Astrocyte (in vitro differentiated cells and primary cell): ENCODE data around the gene KRT82. TPM values are rescaled to one million over a fixed set of nuclear protein-coding genes. Genes with fewer than 3 reads are reported as not detected.

ENCODE experiments used
- DNase-seq: peaks from one replicate; pipeline ENCODE4 v3.0.0-alpha.2; 2010; ENCODE audit warnings: low read depth
- FAIRE-seq: peaks from 2 replicates; lab custom pipeline; 2011; peaks lifted over from hg19 to GRCh38; lab: Jason Lieb, UNC
- H2AFZ ChIP-seq: 2 replicates; pipeline ENCODE4 v1.6.0; 2012; ENCODE audit warnings: low read depth, low read length, inconsistent platforms
- H3K27ac ChIP-seq: 2 replicates; pipeline ENCODE4 v1.5.1; 2011; ENCODE audit warnings: low read depth, low read length, inconsistent platforms
- H3K27me3 ChIP-seq: 2 replicates; pipeline ENCODE4 v1.6.0; 2011; ENCODE audit warnings: low read length, inconsistent platforms; ENCODE audit not compliant: insufficient read depth
- H3K36me3 ChIP-seq: 2 replicates; pipeline ENCODE4 v1.5.1; 2011; ENCODE audit warnings: low read length, inconsistent platforms; ENCODE audit not compliant: insufficient read depth
- H3K4me1 ChIP-seq: 2 replicates; pipeline ENCODE4 v1.5.1; 2011; ENCODE audit warnings: low read length, inconsistent platforms; ENCODE audit not compliant: insufficient read depth
- H3K4me2 ChIP-seq: 2 replicates; pipeline ENCODE4 v1.6.0; 2012; ENCODE audit warnings: low read length, inconsistent platforms
- H3K4me3 ChIP-seq: 2 replicates; pipeline ENCODE4 v1.5.1; 2011; ENCODE audit warnings: low read depth, mild to moderate bottlenecking, low read length, inconsistent platforms; ENCODE audit not compliant: insufficient read depth
- H3K79me2 ChIP-seq: 2 replicates; pipeline ENCODE4 v1.6.0; 2012; ENCODE audit warnings: mild to moderate bottlenecking, low read length, inconsistent platforms; ENCODE audit not compliant: insufficient read depth
- H3K9ac ChIP-seq: 2 replicates; pipeline ENCODE4 v1.6.0; 2012; ENCODE audit warnings: mild to moderate bottlenecking, low read length, inconsistent platforms
- H3K9me3 ChIP-seq: 2 replicates; pipeline ENCODE4 v1.5.1; 2012; ENCODE audit warnings: low read depth, mild to moderate bottlenecking, low read length, inconsistent platforms; ENCODE audit not compliant: insufficient read depth
- H4K20me1 ChIP-seq: 2 replicates; pipeline ENCODE4 v1.6.0; 2012; ENCODE audit warnings: low read length, inconsistent platforms; ENCODE audit not compliant: insufficient read depth
- H3K27ac Mint-ChIP-seq: one replicate; pipeline ENCODE4 v1.8.0; 2021; ENCODE audit warnings: mild to moderate bottlenecking, mixed read lengths; ENCODE audit not compliant: unreplicated experiment
- H3K27me3 Mint-ChIP-seq: one replicate; pipeline ENCODE4 v1.8.0; 2021; ENCODE audit warnings: low read depth, mixed read lengths; ENCODE audit not compliant: unreplicated experiment
- H3K36me3 Mint-ChIP-seq: one replicate; pipeline ENCODE4 v1.8.0; 2021; ENCODE audit warnings: low read depth, mixed read lengths; ENCODE audit not compliant: unreplicated experiment
- H3K4me1 Mint-ChIP-seq: one replicate; pipeline ENCODE4 v1.8.0; 2021; ENCODE audit warnings: low read depth, mixed read lengths; ENCODE audit not compliant: unreplicated experiment
- H3K4me3 Mint-ChIP-seq: one replicate; pipeline ENCODE4 v1.8.0; 2021; ENCODE audit warnings: mild to moderate bottlenecking, moderate library complexity, mixed read lengths; ENCODE audit not compliant: unreplicated experiment
- H3K9me3 Mint-ChIP-seq: one replicate; pipeline ENCODE4 v1.8.0; 2021; ENCODE audit warnings: mild to moderate bottlenecking, mixed read lengths; ENCODE audit not compliant: unreplicated experiment
- EZH2 ChIP-seq: IDR thresholded peaks from 2 replicates; pipeline ENCODE4 v1.6.1; 2012; ENCODE audit warnings: mild to moderate bottlenecking, low read length, inconsistent platforms; ENCODE audit not compliant: insufficient read depth
- total RNA-seq: library from RNA; stranded (reverse); gene quantifications from 2 replicates; pipeline ENCODE4 v1.2.1, GENCODE V29; 2021
- TF ChIP-seq, protein P1 (sequence below): IDR thresholded peaks from 2 replicates; pipeline ENCODE4 v1.5.1; 2011; ENCODE audit warnings: low read depth, mild to moderate bottlenecking, inconsistent platforms, low read length, moderate library complexity; ENCODE audit not compliant: insufficient read depth

Gene KRT82
- total RNA-seq, 1 donor from 2014 or later: not detected

DNA sequence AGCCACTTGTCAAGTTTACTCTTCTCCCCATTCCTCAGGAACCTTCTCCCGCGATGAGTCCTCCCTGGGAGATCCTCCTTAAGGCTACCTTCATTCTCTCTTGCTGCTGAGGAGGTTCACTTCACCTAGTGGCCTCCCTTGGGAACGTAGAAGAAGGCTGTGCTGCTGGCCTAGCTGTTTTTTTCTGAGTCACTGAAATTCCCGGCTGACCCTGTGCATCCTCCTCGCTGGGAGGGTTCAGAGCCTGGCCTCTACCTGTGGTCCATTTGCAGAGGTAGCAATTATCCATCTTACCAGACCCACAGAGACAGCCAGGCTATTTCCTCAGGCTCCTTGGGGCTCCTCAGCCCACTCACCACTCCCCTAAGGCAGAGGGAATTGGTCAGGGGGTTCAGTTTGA is 4.6 kb downstream of the KRT82 start:
- TF ChIP-seq, protein P1, sequence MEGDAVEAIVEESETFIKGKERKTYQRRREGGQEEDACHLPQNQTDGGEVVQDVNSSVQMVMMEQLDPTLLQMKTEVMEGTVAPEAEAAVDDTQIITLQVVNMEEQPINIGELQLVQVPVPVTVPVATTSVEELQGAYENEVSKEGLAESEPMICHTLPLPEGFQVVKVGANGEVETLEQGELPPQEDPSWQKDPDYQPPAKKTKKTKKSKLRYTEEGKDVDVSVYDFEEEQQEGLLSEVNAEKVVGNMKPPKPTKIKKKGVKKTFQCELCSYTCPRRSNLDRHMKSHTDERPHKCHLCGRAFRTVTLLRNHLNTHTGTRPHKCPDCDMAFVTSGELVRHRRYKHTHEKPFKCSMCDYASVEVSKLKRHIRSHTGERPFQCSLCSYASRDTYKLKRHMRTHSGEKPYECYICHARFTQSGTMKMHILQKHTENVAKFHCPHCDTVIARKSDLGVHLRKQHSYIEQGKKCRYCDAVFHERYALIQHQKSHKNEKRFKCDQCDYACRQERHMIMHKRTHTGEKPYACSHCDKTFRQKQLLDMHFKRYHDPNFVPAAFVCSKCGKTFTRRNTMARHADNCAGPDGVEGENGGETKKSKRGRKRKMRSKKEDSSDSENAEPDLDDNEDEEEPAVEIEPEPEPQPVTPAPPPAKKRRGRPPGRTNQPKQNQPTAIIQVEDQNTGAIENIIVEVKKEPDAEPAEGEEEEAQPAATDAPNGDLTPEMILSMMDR: no peak
- TF ChIP-seq EZH2: no peak
- no peaks in the 10 kb centered on the region for H3K4me1 ChIP-seq
- H2AFZ ChIP-seq: no peak overlapping the region
- H3K27ac ChIP-seq: no peak overlapping the region
- no peaks in the 10 kb centered on the region for H3K9me3 ChIP-seq
- H3K27me3 ChIP-seq: peaks cover 13% of the 10 kb centered on the region
- Mint-ChIP-seq H3K36me3 (no peaks in the 10 kb centered on the region), H3K4me3 (no peak overlapping the region), H3K9me3 (peaks cover 3% of the 10 kb centered on the region), H3K27ac (no peak overlapping the region), H3K4me1 (no peaks in the 10 kb centered on the region), H3K27me3 (peaks cover 83% of the 10 kb centered on the region)
- no peak for FAIRE-seq
- DNase-seq: no peak
- no peak overlapping the region for H3K9ac ChIP-seq
- H4K20me1 ChIP-seq: no peaks in the 10 kb centered on the region
- no peak overlapping the region for H3K4me3 ChIP-seq
- H3K4me2 ChIP-seq: no peak overlapping the region
- H3K36me3 ChIP-seq: no peaks in the 10 kb centered on the region
- no peaks in the 10 kb centered on the region for H3K79me2 ChIP-seq

DNA sequence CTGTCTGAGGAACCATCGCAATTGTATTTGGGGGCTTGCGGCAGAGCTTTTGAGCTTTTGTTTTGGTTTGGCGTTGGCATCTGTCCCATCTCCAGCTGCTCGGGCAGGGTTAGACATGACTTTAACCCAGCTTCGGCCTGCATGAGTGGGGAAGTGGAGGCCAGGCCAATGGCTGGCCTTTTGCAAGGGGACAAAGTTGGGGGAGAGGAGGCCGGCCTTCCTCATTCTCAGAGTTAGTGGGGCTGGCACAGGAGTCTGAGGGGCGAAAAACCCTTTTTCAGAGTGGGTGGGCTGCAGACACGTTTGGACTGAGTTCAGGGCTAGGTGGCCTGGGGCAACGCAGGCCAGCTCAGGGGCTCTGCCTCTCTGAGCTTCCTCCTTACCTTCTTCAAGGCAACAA is 5.2 kb downstream of the KRT82 start:
- Mint-ChIP-seq H3K9me3 (no peaks in the 10 kb centered on the region), H3K4me1 (no peaks in the 10 kb centered on the region), H3K4me3 (no peak overlapping the region), H3K27me3 (peaks cover 85% of the 10 kb centered on the region), H3K36me3 (no peaks in the 10 kb centered on the region), H3K27ac (no peak overlapping the region)
- no peak for DNase-seq
- H3K9me3 ChIP-seq: no peaks in the 10 kb centered on the region
- no peak overlapping the region for H3K4me2 ChIP-seq
- H3K79me2 ChIP-seq: no peaks in the 10 kb centered on the region
- no peaks in the 10 kb centered on the region for H4K20me1 ChIP-seq
- H3K27me3 ChIP-seq: peaks cover 13% of the 10 kb centered on the region
- H3K36me3 ChIP-seq: no peaks in the 10 kb centered on the region
- no peak overlapping the region for H3K4me3 ChIP-seq
- no peak for FAIRE-seq
- H2AFZ ChIP-seq: no peak overlapping the region
- TF ChIP-seq, protein P1: no peak
- TF ChIP-seq EZH2: no peak
- no peaks in the 10 kb centered on the region for H3K4me1 ChIP-seq
- no peak overlapping the region for H3K27ac ChIP-seq
- H3K9ac ChIP-seq: no peak overlapping the region

GRCh38 chr12:52399756-52400155 is 6.4 kb downstream of the KRT82 start:
- Mint-ChIP-seq H3K9me3 (no peaks in the 10 kb centered on the region), H3K4me3 (no peak overlapping the region), H3K36me3 (no peaks in the 10 kb centered on the region), H3K27ac (no peak overlapping the region), H3K4me1 (no peaks in the 10 kb centered on the region), H3K27me3 (peaks cover 88% of the 10 kb centered on the region)
- no peak overlapping the region for H3K4me2 ChIP-seq
- H3K9me3 ChIP-seq: no peaks in the 10 kb centered on the region
- no peak for DNase-seq
- FAIRE-seq: no peak
- H3K4me1 ChIP-seq: no peaks in the 10 kb centered on the region
- H3K36me3 ChIP-seq: no peaks in the 10 kb centered on the region
- peaks cover 17% of the 10 kb centered on the region for H3K27me3 ChIP-seq
- no peak overlapping the region for H2AFZ ChIP-seq
- no peak overlapping the region for H3K27ac ChIP-seq
- H3K4me3 ChIP-seq: no peak overlapping the region
- H3K79me2 ChIP-seq: no peaks in the 10 kb centered on the region
- H3K9ac ChIP-seq: no peak overlapping the region
- TF ChIP-seq, protein P1: no peak
- no peak for TF ChIP-seq EZH2
- H4K20me1 ChIP-seq: no peaks in the 10 kb centered on the region
